ENCODE results near the gene SPON2. TPM values are rescaled to one million over a fixed set of nuclear protein-coding genes. Genes with fewer than 3 reads are reported as not detected.
A peak's percentile ranks its signal among the peaks of the same experiment; 100 is the strongest.

SPON2 gene
- total RNA-seq, 1 donor from 2014 or later, result 43.9 TPM

DNA sequence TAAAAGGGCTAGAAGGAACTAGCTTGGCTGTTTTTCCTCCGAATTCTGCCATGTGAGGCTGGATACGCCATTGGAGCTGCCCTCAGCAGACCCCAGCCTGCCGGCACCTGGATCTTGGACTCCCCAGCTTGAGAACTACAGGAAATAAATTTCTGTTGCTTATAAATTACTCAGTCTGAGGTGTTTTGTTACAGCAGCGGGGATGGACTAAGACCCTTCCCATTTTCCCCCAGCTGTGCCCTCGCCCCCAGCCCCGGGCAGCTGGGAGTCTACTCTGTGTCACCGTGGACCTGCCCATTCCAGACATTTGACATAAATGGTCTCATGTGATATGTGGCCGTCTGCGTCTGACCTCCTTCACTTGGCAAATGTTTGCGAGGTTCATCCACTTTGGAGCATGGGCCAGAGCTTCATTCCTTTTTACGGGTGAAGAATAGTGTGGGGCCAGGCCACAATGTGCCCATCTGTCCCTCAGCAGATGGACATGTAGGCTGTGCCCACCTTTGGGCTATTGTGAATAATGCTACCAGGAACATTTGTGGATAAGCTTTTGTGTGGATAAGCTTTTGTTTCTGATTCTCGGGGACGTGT is 30.7 kb upstream of the SPON2 start:
- ATAC-seq, result no peak
- Histone ChIP-seq H3K4me3 (no peak overlapping the region), H3K36me3 (no peaks in the 10 kb centered on the region), H3K4me1 (peaks cover 40% of the 10 kb centered on the region), H3K27me3 (no peaks in the 10 kb centered on the region), H3K9me3 (no peaks in the 10 kb centered on the region), H3K27ac (peak overlapping the region; percentile 83)
- TF ChIP-seq, protein P1, sequence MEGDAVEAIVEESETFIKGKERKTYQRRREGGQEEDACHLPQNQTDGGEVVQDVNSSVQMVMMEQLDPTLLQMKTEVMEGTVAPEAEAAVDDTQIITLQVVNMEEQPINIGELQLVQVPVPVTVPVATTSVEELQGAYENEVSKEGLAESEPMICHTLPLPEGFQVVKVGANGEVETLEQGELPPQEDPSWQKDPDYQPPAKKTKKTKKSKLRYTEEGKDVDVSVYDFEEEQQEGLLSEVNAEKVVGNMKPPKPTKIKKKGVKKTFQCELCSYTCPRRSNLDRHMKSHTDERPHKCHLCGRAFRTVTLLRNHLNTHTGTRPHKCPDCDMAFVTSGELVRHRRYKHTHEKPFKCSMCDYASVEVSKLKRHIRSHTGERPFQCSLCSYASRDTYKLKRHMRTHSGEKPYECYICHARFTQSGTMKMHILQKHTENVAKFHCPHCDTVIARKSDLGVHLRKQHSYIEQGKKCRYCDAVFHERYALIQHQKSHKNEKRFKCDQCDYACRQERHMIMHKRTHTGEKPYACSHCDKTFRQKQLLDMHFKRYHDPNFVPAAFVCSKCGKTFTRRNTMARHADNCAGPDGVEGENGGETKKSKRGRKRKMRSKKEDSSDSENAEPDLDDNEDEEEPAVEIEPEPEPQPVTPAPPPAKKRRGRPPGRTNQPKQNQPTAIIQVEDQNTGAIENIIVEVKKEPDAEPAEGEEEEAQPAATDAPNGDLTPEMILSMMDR (IDR thresholded peaks at IDR 0.05), result no peak
- intact Hi-C loops (cut with DNase I), result no loop called here
- DNase-seq, result peak; percentile 44

DNA sequence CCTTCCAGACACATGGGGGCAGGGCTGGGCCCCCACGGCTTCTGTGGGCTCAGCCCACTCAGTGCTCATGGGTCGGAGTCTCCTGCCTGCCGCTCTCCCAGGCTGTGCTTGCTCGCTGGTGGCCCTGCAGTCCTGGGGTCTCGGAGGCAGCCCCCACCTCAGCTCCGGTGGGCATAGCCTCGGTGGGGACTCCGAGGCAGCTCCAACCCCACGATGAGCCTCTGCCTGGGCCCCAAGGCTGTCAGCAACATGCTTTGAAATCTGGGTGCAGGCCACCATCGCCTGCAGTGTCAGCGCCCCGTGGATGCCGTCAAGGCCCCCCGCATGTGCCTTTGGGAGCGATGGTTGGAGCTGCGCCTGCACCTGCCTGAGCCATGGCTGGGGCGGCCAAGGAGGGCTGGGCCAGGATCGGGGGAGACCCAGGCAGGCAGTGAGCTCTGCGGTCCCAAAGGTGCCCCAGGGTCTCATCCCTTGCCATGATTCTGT is 30.2 kb upstream of the SPON2 start:
- TF ChIP-seq, protein P1 (IDR thresholded peaks at IDR 0.05), result no peak
- DNase-seq, result peak; percentile 65
- Histone ChIP-seq H3K4me3 (no peak overlapping the region), H3K4me1 (peaks cover 36% of the 10 kb centered on the region), H3K9me3 (no peaks in the 10 kb centered on the region), H3K27me3 (no peaks in the 10 kb centered on the region), H3K36me3 (no peaks in the 10 kb centered on the region), H3K27ac (peak overlapping the region; percentile 83)
- intact Hi-C loops (cut with DNase I), result no loop called here
- ATAC-seq, result no peak

DNA sequence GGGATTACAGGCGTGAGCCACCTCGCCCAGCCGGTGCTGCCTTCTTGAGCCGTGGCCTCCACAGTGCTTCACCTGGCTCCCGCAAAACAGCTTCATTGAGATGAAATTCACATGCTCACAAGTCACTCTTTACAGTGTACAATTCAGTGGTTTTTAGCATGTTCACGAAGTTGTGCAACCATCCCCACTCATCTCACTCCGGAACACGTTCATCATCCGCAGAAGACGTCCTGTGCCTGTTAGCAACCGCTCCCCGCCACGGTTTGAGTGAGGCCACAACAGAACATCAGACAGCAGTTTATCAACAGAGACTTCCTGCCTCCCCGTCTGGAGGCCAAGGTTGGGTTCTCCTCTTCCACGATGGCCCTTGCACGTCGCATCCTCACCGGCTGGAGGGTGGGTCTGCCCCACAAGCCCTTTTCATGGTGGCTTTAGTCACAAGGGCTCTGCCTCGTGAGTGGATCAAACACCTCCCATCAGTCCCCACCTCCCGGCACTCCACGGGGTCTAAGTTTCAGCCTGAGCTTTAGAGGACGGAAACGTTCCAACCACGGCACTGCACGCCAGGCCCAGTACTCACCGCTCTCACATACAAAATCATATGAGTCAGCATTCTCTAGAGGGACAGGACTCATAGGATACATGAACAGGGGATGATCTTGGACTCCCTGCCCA is 29.6 kb upstream of the SPON2 start:
- TF ChIP-seq, protein P1 (IDR thresholded peaks at IDR 0.05), result no peak
- H3K4me1 ChIP-seq, result peaks cover 35% of the 10 kb centered on the region
- peak overlapping the region; percentile 36 for H3K4me3 ChIP-seq
- peak overlapping the region; percentile 83 for H3K27ac ChIP-seq
- intact Hi-C loops (cut with DNase I), result no loop called here
- no peaks in the 10 kb centered on the region for H3K9me3 ChIP-seq
- H3K36me3 ChIP-seq, result no peaks in the 10 kb centered on the region
- peak; percentile 68 for ATAC-seq
- H3K27me3 ChIP-seq, result no peaks in the 10 kb centered on the region
- DNase-seq, result peak; percentile 75

DNA sequence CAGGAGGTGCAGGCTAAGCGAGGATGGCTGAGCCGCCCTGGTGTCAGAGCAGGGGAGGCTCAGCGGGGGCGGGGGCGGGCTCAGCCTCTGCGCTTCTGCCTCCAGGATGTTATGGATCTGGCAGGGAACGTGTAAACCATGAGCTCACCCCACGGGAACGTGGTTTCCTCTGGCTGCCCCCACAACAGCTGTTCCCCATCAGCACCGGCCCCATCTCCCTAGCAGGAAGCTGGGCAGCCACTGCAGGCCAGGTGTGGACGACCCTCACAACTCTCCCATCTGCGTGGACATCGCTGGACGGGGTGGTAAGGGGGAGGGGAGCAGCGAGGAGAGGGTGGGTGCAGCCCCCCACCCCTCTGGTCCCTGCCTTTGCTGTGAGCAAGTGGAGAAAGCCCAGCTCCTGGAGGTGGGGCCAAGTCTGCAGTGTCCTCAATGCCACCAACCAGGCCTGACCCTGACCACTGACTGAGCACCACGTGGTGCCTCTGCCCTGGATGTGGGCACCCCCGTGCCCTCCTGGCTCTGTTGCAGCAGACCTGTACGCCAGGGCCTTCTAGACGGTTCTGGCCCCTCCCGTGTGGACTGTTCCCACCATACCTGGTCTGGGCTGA is 28.1 kb upstream of the SPON2 start:
- TF ChIP-seq, protein P1 (IDR thresholded peaks at IDR 0.05), result no peak
- H3K27me3 ChIP-seq, result no peaks in the 10 kb centered on the region
- H3K36me3 ChIP-seq, result no peaks in the 10 kb centered on the region
- H3K4me3 ChIP-seq, result peak overlapping the region; percentile 36
- intact Hi-C loops (cut with DNase I), result no loop called here
- ATAC-seq, result peak; percentile 45
- peak; percentile 71 for DNase-seq
- peak overlapping the region; percentile 83 for H3K27ac ChIP-seq
- H3K4me1 ChIP-seq, result peaks cover 35% of the 10 kb centered on the region
- H3K9me3 ChIP-seq, result no peaks in the 10 kb centered on the region

DNA sequence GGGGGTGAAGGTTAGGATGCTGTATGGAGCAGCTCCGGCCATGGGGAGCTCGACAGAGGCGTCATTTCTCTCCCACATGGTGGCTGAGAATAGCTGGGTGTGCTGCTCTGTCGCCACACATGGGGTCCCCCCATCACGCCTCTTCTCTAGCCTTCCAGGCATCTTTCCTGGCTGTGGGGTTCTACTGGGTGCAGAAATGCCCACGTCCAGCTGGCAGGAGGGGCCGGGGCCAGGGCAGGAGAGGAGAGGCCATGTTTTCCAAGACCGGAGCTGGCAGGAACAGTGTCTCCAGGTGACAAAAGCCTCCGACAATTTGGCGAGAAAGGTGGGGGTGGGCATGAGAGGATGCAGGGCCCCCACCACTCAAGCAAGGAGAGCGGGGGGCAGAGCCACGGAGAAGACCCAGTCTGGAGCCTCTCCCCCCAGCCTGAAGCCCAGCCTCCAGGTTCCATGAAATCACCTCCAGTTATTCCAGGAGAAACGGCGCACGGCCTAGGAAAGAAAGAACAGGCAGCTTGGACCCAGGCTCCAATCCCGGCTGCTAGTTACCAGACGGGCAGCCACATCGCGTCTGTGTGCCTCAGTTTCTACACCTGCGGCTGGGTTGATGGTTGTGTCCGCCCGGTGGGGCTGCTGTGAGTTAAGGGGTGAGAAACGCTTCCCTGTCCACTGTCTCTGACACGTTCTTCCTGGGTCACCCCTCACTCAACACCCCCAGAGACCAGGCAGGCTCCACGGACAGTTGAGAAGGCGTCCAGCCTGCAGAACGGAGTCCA is 27.4 kb upstream of the SPON2 start:
- intact Hi-C loops (cut with DNase I), result no loop called here

More for the DNA sequence above, 27.4 kb upstream of the SPON2 start:
- peak overlapping the region; percentile 36 for H3K4me3 ChIP-seq
- DNase-seq, result peak; percentile 62
- no peaks in the 10 kb centered on the region for H3K9me3 ChIP-seq
- ATAC-seq, result no peak
- peak overlapping the region; percentile 83 for H3K27ac ChIP-seq
- no peaks in the 10 kb centered on the region for H3K36me3 ChIP-seq
- TF ChIP-seq, protein P1 (IDR thresholded peaks at IDR 0.05), result no peak
- peaks cover 35% of the 10 kb centered on the region for H3K4me1 ChIP-seq
- no peaks in the 10 kb centered on the region for H3K27me3 ChIP-seq

Data from upper lobe of right lung (tissue), 1 donor.